Measurements from ENCODE around the gene AOAH.

Gene AOAH

DNA sequence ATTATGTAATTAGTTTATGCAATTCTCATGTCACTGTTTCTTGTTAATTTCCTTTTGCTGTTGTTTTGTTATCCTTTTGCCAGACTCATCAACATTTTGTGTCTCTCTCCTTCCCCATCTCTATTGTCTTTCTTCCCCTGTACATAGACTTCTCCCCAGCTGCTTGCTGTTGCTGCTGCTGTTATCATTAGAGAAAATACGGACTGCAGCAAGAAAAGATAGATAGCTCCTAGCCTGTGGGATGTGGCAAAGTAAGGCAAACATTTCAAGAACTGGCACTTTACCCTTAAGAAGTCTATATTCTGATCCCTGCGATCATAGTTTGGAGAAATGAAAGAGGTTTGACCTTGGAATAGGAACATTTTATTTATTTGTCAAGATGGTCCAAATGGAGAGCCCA is 162.2 kb downstream of the AOAH start:
- peaks cover 17% of the 10 kb centered on the region for H3K4me1 ChIP-seq (ENCODE audit: low read length)
- H2AFZ ChIP-seq (ENCODE audit: low read length), result no peak overlapping the region
- no peaks in the 10 kb centered on the region for H3K79me2 ChIP-seq (ENCODE audit: low read length)
- DNase-seq, result no peak
- H3K36me3 ChIP-seq (replicated peaks; ENCODE audit: insufficient read depth, low read length), result no peaks in the 10 kb centered on the region
- no peaks in the 10 kb centered on the region for H3K27me3 ChIP-seq (replicated peaks; ENCODE audit: insufficient read depth, low read length)
- TF ChIP-seq, protein P1, sequence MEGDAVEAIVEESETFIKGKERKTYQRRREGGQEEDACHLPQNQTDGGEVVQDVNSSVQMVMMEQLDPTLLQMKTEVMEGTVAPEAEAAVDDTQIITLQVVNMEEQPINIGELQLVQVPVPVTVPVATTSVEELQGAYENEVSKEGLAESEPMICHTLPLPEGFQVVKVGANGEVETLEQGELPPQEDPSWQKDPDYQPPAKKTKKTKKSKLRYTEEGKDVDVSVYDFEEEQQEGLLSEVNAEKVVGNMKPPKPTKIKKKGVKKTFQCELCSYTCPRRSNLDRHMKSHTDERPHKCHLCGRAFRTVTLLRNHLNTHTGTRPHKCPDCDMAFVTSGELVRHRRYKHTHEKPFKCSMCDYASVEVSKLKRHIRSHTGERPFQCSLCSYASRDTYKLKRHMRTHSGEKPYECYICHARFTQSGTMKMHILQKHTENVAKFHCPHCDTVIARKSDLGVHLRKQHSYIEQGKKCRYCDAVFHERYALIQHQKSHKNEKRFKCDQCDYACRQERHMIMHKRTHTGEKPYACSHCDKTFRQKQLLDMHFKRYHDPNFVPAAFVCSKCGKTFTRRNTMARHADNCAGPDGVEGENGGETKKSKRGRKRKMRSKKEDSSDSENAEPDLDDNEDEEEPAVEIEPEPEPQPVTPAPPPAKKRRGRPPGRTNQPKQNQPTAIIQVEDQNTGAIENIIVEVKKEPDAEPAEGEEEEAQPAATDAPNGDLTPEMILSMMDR (IDR thresholded peaks at IDR 0.05; ENCODE audit: low read length), result no peak
- TF ChIP-seq EZH2phosphoT487 (IDR thresholded peaks at IDR 0.05; ENCODE audit: low read length) (no peak), EZH2 (optimal IDR thresholded peaks at IDR 0.05; ENCODE audit: low read depth, low read length) (no peak)
- H4K20me1 ChIP-seq (ENCODE audit: insufficient read depth, low read length), result no peaks in the 10 kb centered on the region
- no peaks in the 10 kb centered on the region for H3K9me3 ChIP-seq (replicated peaks; ENCODE audit: insufficient read depth, low read length)
- peaks cover 10% of the 10 kb centered on the region; the same call in 1 of the 2 replicates for H3F3A ChIP-seq (ENCODE audit: insufficient read depth, low read length)
- H3K9ac ChIP-seq (ENCODE audit: low read length), result no peak overlapping the region
- H3K27ac ChIP-seq (ENCODE audit: low read length), result no peak overlapping the region
- H3K4me2 ChIP-seq (ENCODE audit: low read depth, low read length), result no peak overlapping the region
- H3K4me3 ChIP-seq (ENCODE audit: low read length), result no peak overlapping the region
- no peaks in the 10 kb centered on the region for H3K9me2 ChIP-seq (replicated peaks; ENCODE audit: insufficient read depth, low read length)

DNA sequence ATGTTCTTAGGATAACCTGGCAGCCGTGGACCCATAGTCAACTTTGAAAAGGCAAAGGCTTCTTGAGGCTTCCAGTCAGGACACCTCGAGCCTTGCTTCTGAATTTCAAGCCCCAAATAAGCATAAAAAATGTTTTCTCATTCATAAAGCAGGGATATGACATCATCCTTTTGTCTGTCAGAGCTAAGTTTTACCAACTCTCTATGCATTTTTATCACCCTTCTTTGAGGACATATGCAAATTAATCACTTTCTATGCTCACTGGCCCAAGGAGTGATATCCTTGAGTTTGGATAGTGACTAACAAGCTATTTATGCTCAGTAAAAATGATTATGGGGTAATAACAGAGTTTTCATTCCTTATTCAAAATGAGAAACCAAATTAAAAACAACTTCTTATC is 175.3 kb downstream of the AOAH start:
- Histone ChIP-seq H3K9me3 (replicated peaks; ENCODE audit: insufficient read depth, low read length) (no peaks in the 10 kb centered on the region), H3K4me2 (ENCODE audit: low read depth, low read length) (no peak overlapping the region), H3K36me3 (replicated peaks; ENCODE audit: insufficient read depth, low read length) (no peaks in the 10 kb centered on the region), H3F3A (ENCODE audit: insufficient read depth, low read length) (no peaks in the 10 kb centered on the region), H2AFZ (ENCODE audit: low read length) (no peak overlapping the region), H3K27ac (ENCODE audit: low read length) (no peak overlapping the region), H3K4me3 (ENCODE audit: low read length) (no peak overlapping the region), H3K4me1 (ENCODE audit: low read length) (no peaks in the 10 kb centered on the region), H3K79me2 (ENCODE audit: low read length) (no peaks in the 10 kb centered on the region), H4K20me1 (ENCODE audit: insufficient read depth, low read length) (no peaks in the 10 kb centered on the region), H3K27me3 (replicated peaks; ENCODE audit: insufficient read depth, low read length) (no peaks in the 10 kb centered on the region), H3K9me2 (replicated peaks; ENCODE audit: insufficient read depth, low read length) (no peaks in the 10 kb centered on the region), H3K9ac (ENCODE audit: low read length) (no peak overlapping the region)
- no peak for DNase-seq
- TF ChIP-seq, protein P1 (IDR thresholded peaks at IDR 0.05; ENCODE audit: low read length), result no peak
- no peak for TF ChIP-seq EZH2phosphoT487 (IDR thresholded peaks at IDR 0.05; ENCODE audit: low read length)
- no peak for TF ChIP-seq EZH2 (optimal IDR thresholded peaks at IDR 0.05; ENCODE audit: low read depth, low read length)

DNA sequence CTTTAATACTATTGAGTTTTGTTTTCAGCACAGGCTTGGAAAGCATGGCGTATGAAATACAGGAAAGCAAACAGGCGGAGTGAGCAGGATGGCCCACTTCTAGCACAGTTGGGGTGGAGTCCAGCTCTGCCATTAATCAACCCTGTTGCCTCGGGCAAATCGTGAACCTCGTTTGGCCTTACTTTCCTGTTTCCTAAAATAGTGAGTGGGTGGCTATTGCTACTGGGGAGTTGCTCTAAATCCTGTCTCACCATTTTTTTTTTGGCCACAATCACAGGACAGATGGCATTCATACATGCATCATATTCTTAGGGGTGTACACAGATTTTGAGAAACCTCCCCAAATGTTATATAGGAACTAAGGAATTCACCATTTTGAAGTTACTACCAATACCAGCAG is 176.9 kb downstream of the AOAH start:
- no peaks in the 10 kb centered on the region for H3K4me1 ChIP-seq (ENCODE audit: low read length)
- H3K27me3 ChIP-seq (replicated peaks; ENCODE audit: insufficient read depth, low read length), result no peaks in the 10 kb centered on the region
- H3K4me3 ChIP-seq (ENCODE audit: low read length), result no peak overlapping the region

More for the DNA sequence above, 176.9 kb downstream of the AOAH start:
- Histone ChIP-seq H3K36me3 (replicated peaks; ENCODE audit: insufficient read depth, low read length) (no peaks in the 10 kb centered on the region), H3K79me2 (ENCODE audit: low read length) (no peaks in the 10 kb centered on the region), H3F3A (ENCODE audit: insufficient read depth, low read length) (no peaks in the 10 kb centered on the region), H3K9me3 (replicated peaks; ENCODE audit: insufficient read depth, low read length) (no peaks in the 10 kb centered on the region), H3K9ac (ENCODE audit: low read length) (no peak overlapping the region), H3K9me2 (replicated peaks; ENCODE audit: insufficient read depth, low read length) (no peaks in the 10 kb centered on the region), H2AFZ (ENCODE audit: low read length) (no peak overlapping the region), H3K4me2 (ENCODE audit: low read depth, low read length) (no peak overlapping the region), H4K20me1 (ENCODE audit: insufficient read depth, low read length) (no peaks in the 10 kb centered on the region), H3K27ac (ENCODE audit: low read length) (no peak overlapping the region)
- no peak for DNase-seq
- no peak for TF ChIP-seq EZH2 (optimal IDR thresholded peaks at IDR 0.05; ENCODE audit: low read depth, low read length)
- TF ChIP-seq, protein P1 (IDR thresholded peaks at IDR 0.05; ENCODE audit: low read length), result no peak
- no peak for TF ChIP-seq EZH2phosphoT487 (IDR thresholded peaks at IDR 0.05; ENCODE audit: low read length)
